OCI-LY3 (cell line): Measurements from ENCODE around the gene CTSE.
"Not testable (repeated sequence)": the region's sequence is repeated elsewhere in the genome, so short reads cannot be mapped to it uniquely, and the experiment has no call there.

Source experiments
- H2AFZ ChIP-seq: fragments of 200-600, 300-600 bp; shearing (Covaris generic); 2 replicates; pipeline ENCODE4 v1.6.0; 2014; ENCODE audit warnings: antibody characterized with exemption, low read depth, low read length
- H3K27ac ChIP-seq: fragments of 200-600, 300-600 bp; sonication (generic); 2 replicates; pipeline ENCODE4 v1.5.1; 2014; ENCODE audit warnings: mild to moderate bottlenecking, low read length, moderate library complexity, mixed read lengths
- H3K27me3 ChIP-seq: fragments of 200-600, 300-600 bp; sonication (generic); 2 replicates; pipeline ENCODE4 v1.6.1; 2014; ENCODE audit warnings: low read depth, low read length, mixed read lengths
- H3K36me3 ChIP-seq: fragments of 200-600, 300-600 bp; sonication (generic); replicated peaks from 2 replicates; pipeline ENCODE3; 2014; ENCODE audit warnings: low read depth, low read length, mixed read lengths
- H3K4me1 ChIP-seq: fragments of 300-600, 200-600 bp; sonication (generic); 2 replicates; pipeline ENCODE4 v1.6.1; 2014; ENCODE audit warnings: low read length, mixed read lengths
- H3K4me2 ChIP-seq: fragments of 200-600, 300-600 bp; sonication (generic); 2 replicates; pipeline ENCODE4 v1.6.1; 2014; ENCODE audit warnings: low read length, mixed read lengths
- H3K4me3 ChIP-seq: fragments of 300-600, 200-600 bp; sonication (generic); 2 replicates; pipeline ENCODE4 v1.5.1; 2014; ENCODE audit warnings: antibody characterized with exemption, mild to moderate bottlenecking, low read length, moderate library complexity
- H3K79me2 ChIP-seq: fragments of 300-600, 200-600 bp; shearing (Covaris generic); 2 replicates; pipeline ENCODE4 v1.6.1; 2014; ENCODE audit warnings: mild to moderate bottlenecking, low read length, mixed read lengths
- H3K9ac ChIP-seq: fragments of 300-600, 200-600 bp; shearing (Covaris generic); 2 replicates; pipeline ENCODE4 v1.6.0; 2014; ENCODE audit warnings: mild to moderate bottlenecking, low read length, moderate library complexity
- H3K9me3 ChIP-seq: fragments of 200-600, 300-600 bp; shearing (Covaris generic); 2 replicates; pipeline ENCODE4 v1.6.1; 2014; ENCODE audit warnings: low read length, mixed read lengths; ENCODE audit not compliant: insufficient read depth
- H4K20me1 ChIP-seq: fragments of 200-600, 300-600 bp; sonication (generic); 2 replicates; pipeline ENCODE4 v1.6.1; 2016; ENCODE audit warnings: low read length, mixed read lengths; ENCODE audit not compliant: insufficient read depth
- CTCF ChIP-seq: fragments of 200-600, 300-600 bp; sonication (generic); IDR thresholded peaks from 2 replicates; pipeline ENCODE4 v1.5.1; 2014; ENCODE audit warnings: antibody characterized with exemption, low read length, low read depth
- EZH2phosphoT487 ChIP-seq: fragments of 200-600 bp; shearing (Covaris generic); IDR thresholded peaks from 2 replicates; pipeline ENCODE4 v1.6.1; 2018; ENCODE audit warnings: antibody characterized with exemption, mixed run types, low read depth

CTSE gene

DNA sequence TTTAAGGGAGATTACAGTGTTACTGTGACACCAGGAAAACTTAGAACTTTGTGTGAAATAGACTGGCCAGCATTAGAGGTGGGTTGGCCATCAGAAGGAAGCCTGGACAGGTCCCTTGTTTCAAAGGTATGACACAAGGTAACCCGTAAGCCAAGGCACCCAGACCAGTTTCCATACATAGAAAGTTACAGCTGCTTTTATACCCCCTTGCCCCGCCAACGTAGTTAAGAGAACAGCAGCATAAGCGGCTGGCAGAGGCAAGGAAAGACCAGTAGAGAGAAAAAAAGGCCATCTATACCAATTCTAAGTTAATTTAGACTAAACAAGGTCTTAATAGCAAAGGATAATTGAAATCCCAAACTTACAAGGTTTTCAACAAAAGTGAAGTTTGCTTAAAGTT is 29.9 kb upstream of the CTSE start:
- H4K20me1 ChIP-seq, H3K9me3 ChIP-seq, H3K27me3 ChIP-seq, H2AFZ ChIP-seq: not testable (repeated sequence)
- Histone ChIP-seq H3K4me1 (peaks cover 60% of the 10 kb centered on the region), H3K4me2 (peak overlapping the region; percentile 72), H3K27ac (peak overlapping the region; percentile 94), H3K4me3 (peak overlapping the region; percentile 80), H3K36me3 (peaks cover 57% of the 10 kb centered on the region), H3K79me2 (peaks cover 86% of the 10 kb centered on the region), H3K9ac (peak overlapping the region; percentile 98)

DNA sequence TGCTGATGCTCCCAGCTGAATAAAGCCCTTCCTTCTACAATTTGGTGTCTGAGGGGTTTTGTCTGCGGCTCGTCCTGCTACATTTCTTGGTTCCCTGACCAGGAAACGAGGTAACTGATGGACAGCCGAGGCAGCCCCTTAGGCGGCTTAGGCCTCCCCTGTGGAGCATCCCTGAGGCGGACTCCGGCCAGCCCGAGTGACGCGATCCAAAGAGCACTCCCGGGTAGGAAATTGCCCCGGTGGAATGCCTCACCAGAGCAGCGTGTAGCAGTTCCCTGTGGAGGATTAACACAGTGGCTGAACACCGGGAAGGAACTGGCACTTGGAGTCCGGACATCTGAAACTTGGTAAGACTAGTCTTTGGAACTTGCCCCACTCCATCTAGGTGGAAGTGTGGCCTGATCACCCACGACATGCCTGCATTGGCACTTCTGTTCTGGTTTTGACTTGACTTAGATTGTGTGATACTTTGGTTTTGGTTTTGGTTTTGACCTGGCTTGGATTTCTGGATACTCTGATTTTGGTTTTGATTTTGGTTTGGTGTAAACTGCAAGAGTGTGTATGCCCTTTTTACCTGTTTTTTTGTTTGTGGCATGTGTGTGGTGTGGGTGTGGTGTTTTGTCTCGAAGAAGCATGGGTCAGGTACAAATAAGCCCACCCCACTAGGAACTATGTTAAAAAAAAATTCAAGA is 29.4 kb upstream of the CTSE start, which contains the start of gene RHEX:
Gene RHEX, plus strand, starts transcription at position 255 of the 692 bp plus-strand sequence. CDS start 44,656 bp downstream, outside the sequence.
- peak within 1 kb of the TSS; percentile 96 for H3K27ac ChIP-seq

GRCh38 chr1:206052231-206052865 is 28.7 kb upstream of the CTSE start:
- Histone ChIP-seq H3K4me3 (peak overlapping the region; percentile 80), H3K4me2 (peak overlapping the region; percentile 84)

More for the DNA sequence above, 29.4 kb upstream of the CTSE start, which contains the start of gene RHEX:
- H3K79me2 ChIP-seq, result peaks cover 86% of the 10 kb centered on the region
- not testable (repeated sequence) for H4K20me1 ChIP-seq, H3K27me3 ChIP-seq, H2AFZ ChIP-seq, H3K9me3 ChIP-seq
- peak within 1 kb of the TSS; percentile 80 for H3K4me3 ChIP-seq
- peaks cover 62% of the 10 kb centered on the region for H3K4me1 ChIP-seq
- H3K4me2 ChIP-seq, result peak within 1 kb of the TSS; percentile 84
- H3K36me3 ChIP-seq, result peaks cover 55% of the 10 kb centered on the region
- peak within 1 kb of the TSS; percentile 98 for H3K9ac ChIP-seq

GRCh38 chr1:206050655-206051235 is 27.1 kb upstream of the CTSE start:
- peaks cover 86% of the 10 kb centered on the region for H3K79me2 ChIP-seq
- H3K4me1 ChIP-seq, result peaks cover 62% of the 10 kb centered on the region
- H3K4me3 ChIP-seq, result peak overlapping the region; percentile 75
- H3K9me3 ChIP-seq, result no peaks in the 10 kb centered on the region
- H3K27ac ChIP-seq, result peak overlapping the region; percentile 96
- peaks cover 45% of the 10 kb centered on the region for H3K36me3 ChIP-seq
- H4K20me1 ChIP-seq, result no peaks in the 10 kb centered on the region
- no peak overlapping the region for H2AFZ ChIP-seq
- H3K9ac ChIP-seq, result peak overlapping the region; percentile 98
- no peak; the same call in 1 of the 2 replicates for TF ChIP-seq EZH2phosphoT487
- TF ChIP-seq CTCF, result peak; percentile 23
- H3K4me2 ChIP-seq, result peak overlapping the region; percentile 84
- no peaks in the 10 kb centered on the region for H3K27me3 ChIP-seq

More at GRCh38 chr1:206052231-206052865, 28.7 kb upstream of the CTSE start:
- H3K27me3 ChIP-seq, H4K20me1 ChIP-seq, H3K9me3 ChIP-seq, H2AFZ ChIP-seq: not testable (repeated sequence)
- H3K79me2 ChIP-seq, result peaks cover 86% of the 10 kb centered on the region
- peak overlapping the region; percentile 96 for H3K27ac ChIP-seq
- H3K9ac ChIP-seq, result peak overlapping the region; percentile 98
- peaks cover 62% of the 10 kb centered on the region for H3K4me1 ChIP-seq
- H3K36me3 ChIP-seq, result peaks cover 55% of the 10 kb centered on the region

GRCh38 chr1:206049919-206050600 is 26.4 kb upstream of the CTSE start:
- Histone ChIP-seq H4K20me1 (no peaks in the 10 kb centered on the region), H3K4me2 (peak overlapping the region; percentile 69)
- TF ChIP-seq EZH2phosphoT487 (no peak), CTCF (no peak)

More at GRCh38 chr1:206049919-206050600, 26.4 kb upstream of the CTSE start:
- no peaks in the 10 kb centered on the region for H3K9me3 ChIP-seq
- H3K4me1 ChIP-seq, result peaks cover 62% of the 10 kb centered on the region
- H2AFZ ChIP-seq, result no peak overlapping the region
- H3K9ac ChIP-seq, result peak overlapping the region; percentile 95
- H3K27ac ChIP-seq, result peak overlapping the region; percentile 96
- peaks cover 40% of the 10 kb centered on the region for H3K36me3 ChIP-seq
- no peaks in the 10 kb centered on the region for H3K27me3 ChIP-seq
- peaks cover 86% of the 10 kb centered on the region for H3K79me2 ChIP-seq
- H3K4me3 ChIP-seq, result peak overlapping the region; percentile 45
